Uterus (tissue), 2 donors: ENCODE results near the gene TSPAN11.

Experiments used
- CTCF ChIP-seq, 4 experiments: fragments of 200-600 bp in 2 of 4; fragments of 450-650 bp in 2 of 4; sonication (generic) in 2 of 4; IDR thresholded peaks; one replicate each; pipeline ENCODE4 v1.5.1; 2016 to 2019; ENCODE audit warnings: antibody characterized with exemption in 4 of 4, mild to moderate bottlenecking in 2 of 4, moderate library complexity in 1 of 4
- POLR2A ChIP-seq, 2 donors: fragments of 450-650 bp; IDR thresholded peaks; one replicate each; pipeline ENCODE4 v1.6.1; 2016; ENCODE audit warnings: antibody characterized with exemption in 2 of 2, mild to moderate bottlenecking in 1 of 2, moderate library complexity in 1 of 2

- TF ChIP-seq CTCF (IDR thresholded peaks at IDR 0.05) (no peak), POLR2A (IDR thresholded peaks at IDR 0.05) (no peak)
Observed at GRCh38 chr12:31035226-31035625, 108.7 kb downstream of the TSPAN11 start.
